Smooth muscle cell (in vitro differentiated cells): Measurements from ENCODE around the gene FBXW7. TPM values are rescaled to one million over a fixed set of nuclear protein-coding genes. Genes with fewer than 3 reads are reported as not detected.
"Not testable (repeated sequence)": the region's sequence is repeated elsewhere in the genome, so short reads cannot be mapped to it uniquely, and the experiment has no call there.

Experiments used
- DNase-seq: peaks from one replicate; lab custom pipeline; 2025; ENCODE audit not compliant: unreplicated experiment; lab: John Stamatoyannopoulos, UW
- H2AFZ ChIP-seq: fragments of 200-600 bp; sonication (generic); 2 replicates; pipeline ENCODE4 v1.6.0; 2016; ENCODE audit warnings: antibody characterized with exemption, low read depth, mild to moderate bottlenecking
- H3F3A ChIP-seq: fragments of 200-600 bp; sonication (generic); 2 replicates; pipeline ENCODE4 v1.6.0; 2017; ENCODE audit warnings: antibody characterized with exemption, low read depth
- H3K27ac ChIP-seq: fragments of 200-600 bp; sonication (generic); 2 replicates; pipeline ENCODE4 v1.5.1; 2016; ENCODE audit warnings: low read depth, mild to moderate bottlenecking
- H3K27me3 ChIP-seq: fragments of 200-600 bp; sonication (generic); 2 replicates; pipeline ENCODE4 v1.6.1; 2016; ENCODE audit warnings: low read depth, mild to moderate bottlenecking
- H3K36me3 ChIP-seq: fragments of 200-600 bp; sonication (generic); 2 replicates; pipeline ENCODE4 v1.5.1; 2016; ENCODE audit warnings: low read depth
- H3K4me1 ChIP-seq: fragments of 200-600 bp; sonication (generic); 2 replicates; pipeline ENCODE4 v1.5.1; 2016; ENCODE audit warnings: low read depth
- H3K4me2 ChIP-seq: fragments of 200-600 bp; sonication (generic); 2 replicates; pipeline ENCODE4 v1.6.0; 2016; ENCODE audit warnings: mild to moderate bottlenecking
- H3K4me3 ChIP-seq: fragments of 200-600 bp; sonication (generic); 2 replicates; pipeline ENCODE4 v1.5.1; 2016; ENCODE audit warnings: mild to moderate bottlenecking
- H3K79me2 ChIP-seq: fragments of 200-600 bp; sonication (generic); 2 replicates; pipeline ENCODE4 v1.6.0; 2016; ENCODE audit warnings: low read depth, mild to moderate bottlenecking
- H3K9ac ChIP-seq: fragments of 200-600 bp; sonication (generic); 2 replicates; pipeline ENCODE4 v1.6.0; 2016; ENCODE audit warnings: low read depth
- H3K9me3 ChIP-seq: fragments of 200-600 bp; sonication (generic); replicated peaks from 2 replicates; pipeline ENCODE4 v1.5.1; 2016; ENCODE audit warnings: low read depth
- H4K20me1 ChIP-seq: fragments of 200-600 bp; sonication (generic); 2 replicates; pipeline ENCODE4 v1.6.0; 2016; ENCODE audit warnings: low read depth
- WGBS: methylation state at CpG from one replicate; pipeline ENCODE4 v1.1.7; 2016; ENCODE audit warnings: low lambda C conversion rate; 5-methylcytosine and 5-hydroxymethylcytosine counted together
- polyA plus RNA-seq: library from polyadenylated mRNA; unstranded; fragments of >200 nt; fragmentation: Nextera tagmentation; extraction: Ambion mirVana; gene quantifications from 2 replicates; pipeline ENCODE4 v1.2.1, GENCODE V29; 2016
- total RNA-seq: library from RNA; depleted of rRNA; stranded (reverse); fragments of >200 nt; gene quantifications from 2 replicates; pipeline ENCODE4 v1.2.3, GENCODE V29; 2014
- TF ChIP-seq, protein P1 (sequence below): fragments of 200-600 bp; sonication (generic); IDR thresholded peaks from 2 replicates; pipeline ENCODE4 v1.5.1; 2017; ENCODE audit warnings: borderline replicate concordance, mild to moderate bottlenecking, antibody characterized with exemption; ENCODE audit not compliant: insufficient read depth, poor library complexity, severe bottlenecking

FBXW7 gene
- total and polyA plus RNA-seq, 2 experiments from 2014 or later, result 16.4 to 31.6 TPM

DNA sequence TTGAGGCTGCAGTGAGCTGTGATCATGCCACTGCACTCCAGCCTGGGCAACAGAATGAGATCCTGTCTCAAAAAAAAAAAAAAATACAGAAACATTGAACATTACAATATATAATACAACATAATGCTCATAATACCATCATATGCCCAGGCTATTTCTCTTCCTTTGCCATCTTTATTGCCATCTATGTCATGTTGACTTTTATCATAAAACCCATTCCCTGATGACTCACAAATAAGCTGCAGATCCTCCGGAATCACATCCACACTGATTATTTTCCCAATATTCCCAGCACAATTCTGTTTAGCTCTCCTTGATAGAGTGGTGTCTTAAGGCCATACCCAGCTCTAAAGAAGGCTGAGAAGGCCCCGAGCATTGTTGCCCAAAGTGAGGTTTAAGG, 9.2 kb upstream of the FBXW7 start:
- Histone ChIP-seq H3K9me3 (no peaks in the 10 kb centered on the region), H3K4me3 (no peak overlapping the region), H3F3A (no peaks in the 10 kb centered on the region), H4K20me1 (peaks cover under 1% of the 10 kb centered on the region), H2AFZ (no peak overlapping the region), H3K9ac (no peak overlapping the region), H3K4me1 (no peaks in the 10 kb centered on the region), H3K36me3 (no peaks in the 10 kb centered on the region), H3K4me2 (no peak overlapping the region), H3K27ac (no peak overlapping the region), H3K79me2 (no peaks in the 10 kb centered on the region), H3K27me3 (no peaks in the 10 kb centered on the region)
- no peak for DNase-seq
- TF ChIP-seq, protein P1, sequence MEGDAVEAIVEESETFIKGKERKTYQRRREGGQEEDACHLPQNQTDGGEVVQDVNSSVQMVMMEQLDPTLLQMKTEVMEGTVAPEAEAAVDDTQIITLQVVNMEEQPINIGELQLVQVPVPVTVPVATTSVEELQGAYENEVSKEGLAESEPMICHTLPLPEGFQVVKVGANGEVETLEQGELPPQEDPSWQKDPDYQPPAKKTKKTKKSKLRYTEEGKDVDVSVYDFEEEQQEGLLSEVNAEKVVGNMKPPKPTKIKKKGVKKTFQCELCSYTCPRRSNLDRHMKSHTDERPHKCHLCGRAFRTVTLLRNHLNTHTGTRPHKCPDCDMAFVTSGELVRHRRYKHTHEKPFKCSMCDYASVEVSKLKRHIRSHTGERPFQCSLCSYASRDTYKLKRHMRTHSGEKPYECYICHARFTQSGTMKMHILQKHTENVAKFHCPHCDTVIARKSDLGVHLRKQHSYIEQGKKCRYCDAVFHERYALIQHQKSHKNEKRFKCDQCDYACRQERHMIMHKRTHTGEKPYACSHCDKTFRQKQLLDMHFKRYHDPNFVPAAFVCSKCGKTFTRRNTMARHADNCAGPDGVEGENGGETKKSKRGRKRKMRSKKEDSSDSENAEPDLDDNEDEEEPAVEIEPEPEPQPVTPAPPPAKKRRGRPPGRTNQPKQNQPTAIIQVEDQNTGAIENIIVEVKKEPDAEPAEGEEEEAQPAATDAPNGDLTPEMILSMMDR, result no peak
- WGBS, result 76% methylated on average over 2 of the region's 2 CpGs

DNA sequence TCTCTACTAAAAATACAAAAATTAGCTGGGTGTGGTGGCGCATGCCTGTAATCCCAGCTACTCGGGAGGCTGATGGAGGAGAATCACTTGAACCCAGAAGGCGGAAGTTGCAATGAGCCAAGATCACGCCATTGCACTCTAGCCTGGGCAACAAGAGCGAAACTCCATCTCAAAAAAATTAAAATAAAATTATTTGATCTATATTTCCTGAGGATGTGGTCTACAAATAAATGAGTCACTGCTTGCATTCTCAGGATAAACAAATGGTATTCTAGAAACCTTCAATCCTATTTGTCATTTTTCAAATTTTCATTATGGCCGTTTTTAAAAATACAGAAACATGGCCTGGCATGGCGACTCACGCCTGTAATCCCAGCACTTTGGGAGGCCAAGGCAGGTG, 8.6 kb upstream of the FBXW7 start:
- not testable (repeated sequence) for H2AFZ ChIP-seq, H3K4me2 ChIP-seq, H3K9me3 ChIP-seq, H3K4me3 ChIP-seq, H3K9ac ChIP-seq, H3F3A ChIP-seq, H3K36me3 ChIP-seq, DNase-seq, H3K27ac ChIP-seq, H4K20me1 ChIP-seq, H3K27me3 ChIP-seq, H3K4me1 ChIP-seq, H3K79me2 ChIP-seq
- 96% methylated on average over 8 of the region's 8 CpGs for WGBS

DNA sequence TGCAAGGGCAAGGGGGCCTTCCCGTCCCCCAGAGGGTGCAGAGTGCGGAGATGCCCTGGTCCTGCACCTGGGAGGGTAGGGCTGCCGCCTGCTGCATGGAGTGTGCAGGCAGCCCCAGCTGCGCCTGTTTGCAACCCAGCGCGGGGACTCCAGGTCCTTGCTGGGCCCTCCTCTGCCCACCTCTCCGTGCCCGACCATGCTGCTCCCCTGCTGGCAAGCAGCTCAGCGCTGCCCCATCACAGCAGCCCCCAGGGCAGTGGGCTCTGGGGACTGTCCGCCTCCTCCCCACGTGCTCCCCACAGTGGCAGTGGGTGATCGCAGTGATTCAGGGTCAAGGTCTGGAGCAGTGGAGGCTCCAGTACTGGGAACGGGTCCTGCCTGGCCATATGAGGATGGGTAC, 5.0 kb upstream of the FBXW7 start:
- Histone ChIP-seq H3K9ac (no peak overlapping the region), H4K20me1 (peaks cover 11% of the 10 kb centered on the region), H3K36me3 (no peaks in the 10 kb centered on the region), H3K27ac (no peak overlapping the region), H3K4me1 (peaks cover 5% of the 10 kb centered on the region), H3K27me3 (no peaks in the 10 kb centered on the region), H3K79me2 (peaks cover 22% of the 10 kb centered on the region), H3F3A (no peaks in the 10 kb centered on the region), H3K4me3 (no peak overlapping the region), H3K9me3 (no peaks in the 10 kb centered on the region), H2AFZ (no peak overlapping the region), H3K4me2 (no peak overlapping the region)
- WGBS, result 92% methylated on average over 13 of the region's 13 CpGs
- no peak for DNase-seq
- TF ChIP-seq, protein P1, result no peak

GRCh38 chr4:152540293-152540674, 4.4 kb upstream of the FBXW7 start:
- no peaks in the 10 kb centered on the region for H3K27me3 ChIP-seq
- no peak overlapping the region for H3K4me2 ChIP-seq
- H3F3A ChIP-seq, result no peaks in the 10 kb centered on the region
- H3K27ac ChIP-seq, result no peak overlapping the region
- no peaks in the 10 kb centered on the region for H3K36me3 ChIP-seq
- no peaks in the 10 kb centered on the region for H3K9me3 ChIP-seq
- no peak overlapping the region for H3K4me3 ChIP-seq
- peaks cover 5% of the 10 kb centered on the region for H3K4me1 ChIP-seq
- peaks cover 11% of the 10 kb centered on the region for H4K20me1 ChIP-seq
- 53% methylated on average over 4 of the region's 4 CpGs for WGBS
- no peak overlapping the region for H2AFZ ChIP-seq
- no peak overlapping the region for H3K9ac ChIP-seq
- H3K79me2 ChIP-seq, result peaks cover 27% of the 10 kb centered on the region
- no peak for DNase-seq
- TF ChIP-seq, protein P1, result no peak
